ENCODE measurements around the gene CXorf58.
A peak's percentile ranks its signal among the peaks of the same experiment; 100 is the strongest.
"Not testable (repeated sequence)": the region's sequence is repeated elsewhere in the genome, so short reads cannot be mapped to it uniquely, and the experiment has no call there.

CXorf58 gene

DNA sequence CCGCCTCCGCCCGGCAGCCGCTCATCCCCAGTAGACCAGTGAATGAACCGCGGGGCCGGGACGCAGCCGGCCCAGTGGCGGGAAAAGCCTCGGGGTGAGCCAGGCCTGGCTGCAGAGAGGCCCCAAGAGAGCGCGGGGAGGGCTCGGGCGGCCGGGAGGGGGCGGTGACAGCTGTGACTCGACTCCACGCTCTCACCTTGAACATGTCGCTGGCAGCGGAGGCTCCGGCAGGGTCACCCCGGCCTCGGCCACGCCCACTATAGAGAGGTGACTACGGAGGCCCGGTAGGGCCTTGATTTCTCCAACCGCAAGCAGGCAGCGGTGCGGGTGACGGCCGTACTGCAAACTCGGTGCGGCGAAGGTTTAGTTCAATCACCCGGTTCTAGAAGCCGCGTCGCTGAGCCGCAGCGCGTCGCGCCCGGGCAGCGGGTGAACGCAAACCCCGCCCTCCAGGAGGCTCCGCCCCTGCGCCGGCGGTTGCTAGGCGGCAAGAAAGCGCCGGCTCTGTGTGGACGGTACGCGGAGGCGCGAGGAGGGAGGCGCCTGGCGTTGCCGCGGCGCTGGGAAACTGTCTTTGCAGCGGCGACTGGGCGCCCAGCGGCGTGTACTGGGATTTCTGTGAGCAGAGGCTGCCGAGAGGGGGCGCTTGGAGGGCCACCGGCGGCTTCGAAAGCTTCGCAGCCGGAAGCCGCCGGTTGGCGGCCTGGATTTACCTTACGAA is at the start of gene CXorf58, which contains the start of gene APOO:
TSS of gene CXorf58 (plus strand) at position 509 of the 721 bp plus-strand sequence. CDS start 2,297 bp downstream, outside the sequence.
TSS of gene APOO (minus strand) at position 441 of the 721 bp plus-strand sequence. CDS start at position 205, 236 bp downstream.
- DNase-seq, result peak; percentile 88

DNA sequence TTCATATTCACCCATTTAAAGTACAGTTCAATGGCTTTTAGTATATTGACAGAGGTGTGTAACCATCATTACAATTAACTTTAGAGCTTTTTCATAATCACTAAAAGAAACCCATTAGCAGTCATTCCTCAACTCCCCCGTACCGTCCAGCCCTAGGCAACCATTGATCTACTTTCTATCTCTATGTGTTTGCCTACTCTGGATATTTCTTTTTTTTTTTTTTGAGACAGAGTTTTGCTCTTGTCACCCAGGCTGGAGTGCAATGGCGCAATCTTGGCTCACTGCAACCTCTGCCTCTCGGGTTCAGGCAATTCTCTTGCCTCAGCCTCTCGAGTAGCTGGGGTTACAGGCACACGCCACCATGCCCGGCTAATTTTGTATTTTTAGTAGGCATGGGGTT is 48.6 kb upstream of the CXorf58 start:
- not testable (repeated sequence) for DNase-seq

- no peak for DNase-seq
Measured at GRCh38 chrX:23861215-23861896, 46.5 kb upstream of the CXorf58 start.

DNA sequence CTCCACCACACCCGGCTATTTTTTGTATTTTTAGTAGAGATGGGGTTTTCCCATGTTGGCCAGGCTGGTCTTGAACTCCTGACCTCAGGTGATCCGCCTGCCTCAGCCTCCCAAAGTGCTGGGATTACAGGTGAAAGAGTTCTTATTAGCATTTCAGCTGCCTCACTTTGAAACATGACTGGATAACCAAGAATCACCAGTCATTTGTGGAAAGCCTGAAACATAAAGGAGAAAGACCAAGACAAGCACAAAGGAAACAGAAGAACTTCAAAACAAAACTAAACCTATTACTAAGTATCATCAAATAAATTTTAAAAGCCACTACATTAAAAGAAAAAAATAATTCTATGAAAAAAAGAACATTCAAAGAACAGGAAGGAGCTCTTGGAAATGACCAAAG is 45.9 kb upstream of the CXorf58 start:
- DNase-seq, result not testable (repeated sequence)

GRCh38 chrX:23864742-23865326 is 43.0 kb upstream of the CXorf58 start:
- DNase-seq, result no peak

DNA sequence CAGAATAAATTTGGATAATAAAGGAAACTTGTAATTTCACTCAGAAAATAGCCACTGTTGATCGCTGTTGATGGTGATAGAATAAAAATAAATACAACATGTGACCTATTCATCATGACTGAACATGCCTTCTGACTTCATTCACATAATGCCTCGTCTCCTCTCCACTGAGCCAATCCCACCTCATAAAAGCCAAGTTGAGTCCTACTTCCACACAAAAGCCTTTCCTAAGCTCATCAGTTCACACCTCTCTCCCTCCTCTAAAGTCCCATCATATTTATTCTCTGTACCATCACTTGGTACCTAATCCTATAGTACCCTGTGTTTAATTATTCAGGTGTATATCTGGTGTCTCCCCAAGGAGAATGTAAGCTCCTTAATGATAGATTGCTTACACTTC is 37.8 kb upstream of the CXorf58 start:
- DNase-seq, result no peak

DNA sequence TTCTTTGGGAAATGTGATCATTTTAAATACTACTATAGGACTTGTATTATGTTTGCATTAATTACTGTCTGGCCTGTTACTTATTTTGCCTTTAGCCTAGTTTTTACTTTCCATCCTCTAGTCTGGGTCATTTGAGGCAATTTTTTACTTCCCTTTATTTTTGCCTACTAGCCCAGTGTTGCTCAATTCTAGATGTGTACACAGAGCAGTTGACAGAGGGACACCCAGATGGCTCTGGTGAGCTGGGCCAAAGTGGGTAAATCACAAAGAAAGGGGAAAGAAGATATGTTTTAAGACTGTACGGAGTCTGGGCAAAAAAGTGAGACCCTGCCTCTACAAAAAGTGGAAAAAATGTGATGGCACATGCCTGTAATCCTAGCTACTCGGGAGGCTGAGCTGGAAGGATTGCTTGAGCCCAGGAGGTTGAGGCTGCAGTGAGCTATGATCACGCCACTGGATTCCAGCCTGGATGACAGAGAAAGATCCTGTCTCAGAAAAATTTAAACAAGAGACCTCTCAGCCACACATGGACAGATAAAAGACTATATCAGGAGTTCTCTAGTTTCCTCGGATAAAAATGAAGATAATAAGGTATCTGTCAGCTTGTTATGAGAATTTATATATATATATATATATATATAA is 35.8 kb upstream of the CXorf58 start:
- no peak for DNase-seq

DNA sequence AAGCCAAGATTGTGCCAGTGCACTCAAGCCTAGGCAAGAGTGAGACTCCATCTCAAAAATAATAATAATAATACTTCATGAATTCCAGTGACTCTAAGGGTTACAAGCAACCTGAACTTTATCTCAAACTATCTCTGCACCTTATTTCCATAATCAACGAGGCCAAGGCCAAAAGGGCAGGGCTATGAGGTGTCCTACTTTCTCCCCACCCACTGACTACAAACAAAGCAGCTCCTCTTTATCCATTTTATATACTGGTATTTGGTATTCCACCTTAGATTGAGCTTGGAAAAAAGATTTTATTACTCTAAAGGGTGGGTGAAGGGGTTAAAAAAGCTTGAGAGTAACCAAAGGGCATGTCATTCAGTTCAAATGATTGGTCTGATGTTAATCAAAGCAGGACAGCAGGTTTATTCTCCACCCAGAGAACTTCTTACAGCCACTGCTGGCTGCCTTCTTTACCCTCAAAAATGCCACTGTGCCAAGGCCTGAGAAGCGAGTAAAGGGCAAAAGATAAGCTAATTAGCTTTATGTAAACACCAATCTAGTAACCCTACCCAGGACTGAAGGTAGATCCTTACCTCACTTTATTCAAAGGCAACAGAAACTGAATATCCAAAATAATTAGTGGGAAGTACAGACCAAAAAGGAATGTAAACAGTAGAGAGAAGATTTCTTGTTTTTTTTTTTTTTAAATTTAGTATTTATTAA is 28.3 kb upstream of the CXorf58 start:
- DNase-seq, result no peak

DNA sequence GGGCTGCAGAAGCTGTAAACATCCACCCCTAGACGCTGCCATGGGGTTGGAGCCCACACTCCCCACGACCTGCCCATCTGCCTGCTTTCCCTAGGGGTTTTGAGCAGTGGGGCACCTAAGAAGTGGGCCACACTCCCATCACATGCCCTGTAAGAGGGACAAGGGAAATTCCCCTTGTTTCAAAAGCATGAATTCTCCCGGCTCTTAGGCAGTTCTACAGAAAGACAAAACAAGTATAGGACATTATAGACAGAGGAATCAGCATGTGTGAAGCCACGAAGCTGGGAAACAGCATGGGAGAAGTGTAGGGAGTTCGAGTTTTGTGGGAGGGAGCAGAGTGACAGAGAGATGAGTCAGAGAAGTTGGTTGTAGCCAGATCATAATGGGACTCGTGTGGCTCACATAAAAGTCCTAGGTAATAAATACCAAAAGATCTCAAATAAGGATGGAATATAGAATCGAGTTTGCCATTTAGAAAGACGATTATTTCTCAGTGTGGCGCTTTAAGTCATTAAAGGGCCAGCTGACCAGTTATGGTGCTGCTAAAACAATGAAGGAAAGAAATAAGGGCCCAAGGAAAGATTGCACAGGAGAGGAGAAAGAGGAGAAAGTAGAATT is 24.0 kb upstream of the CXorf58 start:
- no peak for DNase-seq

DNA sequence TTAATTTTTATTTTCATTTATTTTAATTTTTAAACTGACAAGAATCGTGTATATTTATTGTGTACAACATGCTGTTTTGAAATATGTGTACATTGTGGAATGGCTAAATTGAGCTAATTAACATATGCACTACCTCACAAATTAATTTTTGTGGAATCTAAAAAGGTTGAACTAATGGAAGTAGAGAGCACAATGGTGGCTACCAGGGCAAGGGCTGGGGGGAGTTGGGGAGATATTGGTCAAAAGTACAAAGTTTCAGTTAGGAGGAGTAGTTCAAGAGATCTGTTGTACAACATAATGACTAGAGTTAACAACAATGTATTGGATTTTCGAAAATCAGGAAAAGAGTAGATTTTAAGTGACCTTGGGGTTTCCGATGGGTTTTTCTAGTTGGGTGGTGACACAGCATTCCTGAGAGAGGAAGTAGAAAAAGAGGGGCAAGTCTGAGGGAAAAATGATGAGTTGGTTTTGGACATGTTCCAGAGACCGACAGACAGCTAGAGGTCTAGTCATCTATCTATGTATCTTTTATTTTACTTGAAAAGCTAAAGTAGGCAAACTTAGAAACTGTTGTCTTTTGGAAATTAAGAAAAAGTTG is 23.3 kb upstream of the CXorf58 start:
- no peak for DNase-seq

DNA sequence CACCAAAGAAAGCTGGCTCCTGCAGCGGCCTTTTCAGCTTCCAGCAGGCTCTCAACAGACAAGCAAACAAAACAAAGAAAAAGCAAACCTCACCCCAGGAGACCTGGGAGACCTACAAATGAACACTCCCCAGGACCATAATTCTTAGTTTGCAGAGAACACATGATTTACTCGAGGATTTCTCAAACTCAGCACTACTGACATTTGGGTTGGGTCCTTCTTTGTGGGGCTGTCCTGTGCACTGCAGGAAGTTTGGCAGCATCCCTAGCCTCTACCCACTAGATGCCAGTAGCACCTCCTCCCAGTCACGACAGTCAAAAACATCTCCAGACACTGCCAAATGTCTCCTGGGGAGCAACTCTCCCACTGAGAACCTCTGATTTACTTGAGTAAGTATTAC is 22.0 kb upstream of the CXorf58 start:
- DNase-seq, result no peak

DNA sequence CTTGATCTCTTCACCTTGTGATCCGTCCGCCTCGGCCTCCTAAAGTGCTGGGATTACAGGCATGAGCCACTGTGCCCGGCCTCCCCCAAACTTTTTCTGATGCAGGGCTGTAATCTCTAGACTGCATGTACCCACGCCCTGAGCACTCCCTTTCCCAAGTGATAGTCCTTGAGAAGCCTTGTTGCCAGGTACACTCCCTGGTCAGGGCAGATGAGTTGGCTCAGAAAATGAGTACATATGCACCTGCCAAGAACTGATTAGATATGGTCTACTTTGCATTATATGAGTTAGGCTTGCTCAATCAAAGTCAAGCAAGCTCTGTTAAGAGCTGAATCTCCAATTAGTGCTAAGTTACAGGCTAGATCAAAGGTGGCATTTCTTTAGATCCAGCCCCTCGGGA is 20.4 kb upstream of the CXorf58 start:
- no peak for DNase-seq

GRCh38 chrX:23887918-23888317 is 19.9 kb upstream of the CXorf58 start:
- DNase-seq, result no peak

GRCh38 chrX:23888887-23889501 is 18.8 kb upstream of the CXorf58 start:
- no peak for DNase-seq

DNA sequence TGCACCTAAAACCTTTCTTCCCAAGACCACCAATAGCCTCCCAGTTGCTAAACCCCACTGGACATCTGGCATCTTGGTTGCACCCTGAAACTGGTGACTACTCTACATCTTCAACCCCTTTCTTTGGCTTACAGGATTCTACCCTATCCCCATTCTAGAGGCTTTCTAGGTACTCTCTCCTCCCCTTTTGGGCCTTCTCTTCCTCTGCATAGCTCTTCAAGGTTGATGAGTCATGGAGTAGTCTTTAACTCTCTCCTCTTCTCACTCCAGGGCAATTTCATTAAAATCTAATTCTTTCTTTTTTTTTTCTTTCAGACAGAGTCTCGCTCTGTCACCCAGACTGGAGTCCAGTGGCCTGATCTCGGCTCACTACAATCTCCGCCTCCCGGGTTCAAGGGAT is 16.9 kb upstream of the CXorf58 start:
- DNase-seq, result no peak

GRCh38 chrX:23894993-23895392 is 12.8 kb upstream of the CXorf58 start:
- not testable (repeated sequence) for DNase-seq

GRCh38 chrX:23896539-23896938 is 11.3 kb upstream of the CXorf58 start:
- DNase-seq, result not testable (repeated sequence)

GRCh38 chrX:23896981-23897380 is 10.8 kb upstream of the CXorf58 start:
- no peak for DNase-seq

- DNase-seq, result no peak
Measured at GRCh38 chrX:23898412-23898959, 9.3 kb upstream of the CXorf58 start.

- DNase-seq, result no peak
Measured at GRCh38 chrX:23900220-23900797, 7.5 kb upstream of the CXorf58 start.

- no peak for DNase-seq
Measured at GRCh38 chrX:23901060-23901459, 6.7 kb upstream of the CXorf58 start.

All from activated effector memory CD4-positive, alpha-beta T cell treated with Interleukin-2 at 50 U/mL for 16 hours (primary cell).